GM18526 (cell line): ENCODE measurements around the gene MRGPRF.

ENCODE experiments used
- POLR2A ChIP-seq: IDR thresholded peaks from 3 replicates; pipeline ENCODE4 v1.6.1; 2011; ENCODE audit not compliant: insufficient read length; ENCODE audit errors: extremely low read depth

Gene MRGPRF

GRCh38 chr11:69053546-69054396 is 40.7 kb upstream of the MRGPRF start:
- TF ChIP-seq POLR2A, result no peak

- TF ChIP-seq POLR2A, result no peak
Observed at GRCh38 chr11:69053169-69053477, 40.1 kb upstream of the MRGPRF start.

GRCh38 chr11:69052343-69053168 is 39.5 kb upstream of the MRGPRF start:
- TF ChIP-seq POLR2A, result no peak

- no peak for TF ChIP-seq POLR2A
Observed at GRCh38 chr11:69051381-69052342, 38.6 kb upstream of the MRGPRF start.

- no peak for TF ChIP-seq POLR2A
Observed at GRCh38 chr11:69050592-69051380, 37.7 kb upstream of the MRGPRF start.

GRCh38 chr11:69049490-69049867 is 36.4 kb upstream of the MRGPRF start:
- no peak for TF ChIP-seq POLR2A

GRCh38 chr11:69048694-69049489 is 35.8 kb upstream of the MRGPRF start, which contains the start of gene TPCN2:
Gene TPCN2, plus strand, starts transcription at chr11:69048932. Its CDS starts 66 bp downstream, at chr11:69048998.
- peak; percentile 82 for TF ChIP-seq POLR2A

- TF ChIP-seq POLR2A, result no peak
Observed at GRCh38 chr11:69048031-69048693, 35.1 kb upstream of the MRGPRF start.

GRCh38 chr11:69044111-69045013 is 31.3 kb upstream of the MRGPRF start:
- TF ChIP-seq POLR2A, result no peak

GRCh38 chr11:69041516-69041915 is 28.5 kb upstream of the MRGPRF start:
- no peak for TF ChIP-seq POLR2A

GRCh38 chr11:69040581-69041260 is 27.7 kb upstream of the MRGPRF start:
- no peak for TF ChIP-seq POLR2A
